K562 (cell line): Measurements from ENCODE around the gene ZNF30. TPM values are rescaled to one million over a fixed set of nuclear protein-coding genes. Genes with fewer than 3 reads are reported as not detected.

Experiments
- CREB3 ChIP-seq: fragments of 450-650 bp; conservative IDR thresholded peaks from 2 replicates; pipeline ENCODE4 v1.6.1; 2016; ENCODE audit warnings: missing genetic modification characterization, low read depth, mild to moderate bottlenecking, missing compliant biosample characterization, moderate library complexity
- E2F3 ChIP-seq: fragments of 250-450 bp; sonication (Bioruptor Pico); IDR thresholded peaks from 2 replicates; pipeline ENCODE4 v1.4.0; 2020; ENCODE audit warnings: mild to moderate bottlenecking
- PHF21A ChIP-seq: fragments of 450-650 bp; IDR thresholded peaks from 2 replicates; pipeline ENCODE4 v1.6.1; 2017; ENCODE audit warnings: low read depth, borderline replicate concordance
- SRSF7 ChIP-seq: fragments of 200-400 bp; formaldehyde crosslinking; optimal IDR thresholded peaks from 2 replicates; pipeline ENCODE3; 2017; ENCODE audit warnings: mild to moderate bottlenecking, low read depth, low read length
- ZNF121 ChIP-seq: sonication (generic); formaldehyde crosslinking; conservative IDR thresholded peaks from 2 replicates; pipeline ENCODE4 v1.8.0; 2022; ENCODE audit warnings: missing genetic modification reagents
- ZNF699 ChIP-seq: fragments of 250-450 bp; sonication (Bioruptor Pico); IDR thresholded peaks from 2 replicates; pipeline ENCODE4 v1.8.0; 2021; ENCODE audit warnings: mild to moderate bottlenecking, moderate library complexity; ENCODE audit not compliant: insufficient replicate concordance
- polyA plus RNA-seq, 8 experiments: library from polyadenylated mRNA; depleted of rRNA in 4 of 8; stranded (reverse) in 5 of 8; unstranded in 3 of 8; fragments of >200 nt; fragmentation: Nextera tagmentation in 2 of 8; fragmentation: Illumina TruSeq in 1 of 8; extraction: Ambion mirVana in 2 of 8; extraction: Trizol in 1 of 8; gene quantifications; 2 replicates each; pipeline versions ENCODE4 v1.2.1 to v1.2.3, GENCODE V29; 2011 to 2014; ENCODE audit warnings: inconsistent platforms in 1 of 8, missing spikeins in 1 of 8
- total RNA-seq, 7 experiments: library from RNA; depleted of rRNA in 6 of 7; stranded (reverse); fragments of >200 nt in 6 of 7; fragmentation: Illumina TruSeq in 2 of 7; extraction: Trizol in 2 of 7; gene quantifications; 2 replicates each; pipeline versions ENCODE4 v1.2.1 to v1.2.3, GENCODE V29; 2011 to 2021; ENCODE audit warnings: low replicate concordance in 1 of 7
- TF ChIP-seq, protein P1 (sequence below): sonication (generic); formaldehyde crosslinking; IDR thresholded peaks from 2 replicates; pipeline ENCODE4 v1.8.1; 2022; ENCODE audit warnings: missing genetic modification reagents
- TF ChIP-seq, protein P2 (sequence below): fragments of 450-650 bp; formaldehyde crosslinking; IDR thresholded peaks from 2 replicates; pipeline ENCODE4 v1.4.0; 2020; ENCODE audit warnings: mild to moderate bottlenecking, moderate library complexity
- TF ChIP-seq, protein P3 (sequence below): IDR thresholded peaks from 2 replicates; pipeline ENCODE4 v1.6.1; 2011; ENCODE audit warnings: borderline replicate concordance, low read depth, mild to moderate bottlenecking, moderate library complexity, low read length; ENCODE audit not compliant: insufficient read depth, poor library complexity, severe bottlenecking
- TF ChIP-seq, protein P4 (sequence below), 3 experiments: IDR thresholded peaks in 2 of 3; conservative IDR thresholded peaks in 1 of 3; 2 replicates each; pipeline ENCODE4 v1.5.1; 2011 to 2012; ENCODE audit warnings: low read length in 3 of 3, mild to moderate bottlenecking in 3 of 3, control low read depth in 2 of 3, improper control_type of control experiment in 1 of 3, inconsistent platforms in 1 of 3, low read depth in 1 of 3, mixed read lengths in 1 of 3, moderate library complexity in 1 of 3; ENCODE audit not compliant: insufficient read depth in 2 of 3

Gene ZNF30
- total and polyA plus RNA-seq, 9 of the 15 experiments (the other 6 are each of a cell fraction or from before 2014, with no cell fraction given) = 7.3 to 13.4 (median 10.6) TPM

GRCh38 chr19:34888091-34888490 is 38.6 kb upstream of the ZNF30 start (continued):
- TF ChIP-seq, protein P1, sequence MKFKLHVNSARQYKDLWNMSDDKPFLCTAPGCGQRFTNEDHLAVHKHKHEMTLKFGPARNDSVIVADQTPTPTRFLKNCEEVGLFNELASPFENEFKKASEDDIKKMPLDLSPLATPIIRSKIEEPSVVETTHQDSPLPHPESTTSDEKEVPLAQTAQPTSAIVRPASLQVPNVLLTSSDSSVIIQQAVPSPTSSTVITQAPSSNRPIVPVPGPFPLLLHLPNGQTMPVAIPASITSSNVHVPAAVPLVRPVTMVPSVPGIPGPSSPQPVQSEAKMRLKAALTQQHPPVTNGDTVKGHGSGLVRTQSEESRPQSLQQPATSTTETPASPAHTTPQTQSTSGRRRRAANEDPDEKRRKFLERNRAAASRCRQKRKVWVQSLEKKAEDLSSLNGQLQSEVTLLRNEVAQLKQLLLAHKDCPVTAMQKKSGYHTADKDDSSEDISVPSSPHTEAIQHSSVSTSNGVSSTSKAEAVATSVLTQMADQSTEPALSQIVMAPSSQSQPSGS (CRISPR knock-in tag) = no peak
- no peak for TF ChIP-seq CREB3 (tag)
- TF ChIP-seq, protein P2, sequence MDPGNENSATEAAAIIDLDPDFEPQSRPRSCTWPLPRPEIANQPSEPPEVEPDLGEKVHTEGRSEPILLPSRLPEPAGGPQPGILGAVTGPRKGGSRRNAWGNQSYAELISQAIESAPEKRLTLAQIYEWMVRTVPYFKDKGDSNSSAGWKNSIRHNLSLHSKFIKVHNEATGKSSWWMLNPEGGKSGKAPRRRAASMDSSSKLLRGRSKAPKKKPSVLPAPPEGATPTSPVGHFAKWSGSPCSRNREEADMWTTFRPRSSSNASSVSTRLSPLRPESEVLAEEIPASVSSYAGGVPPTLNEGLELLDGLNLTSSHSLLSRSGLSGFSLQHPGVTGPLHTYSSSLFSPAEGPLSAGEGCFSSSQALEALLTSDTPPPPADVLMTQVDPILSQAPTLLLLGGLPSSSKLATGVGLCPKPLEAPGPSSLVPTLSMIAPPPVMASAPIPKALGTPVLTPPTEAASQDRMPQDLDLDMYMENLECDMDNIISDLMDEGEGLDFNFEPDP = no peak
- no peak for TF ChIP-seq ZNF699 (CRISPR knock-in tag)
- TF ChIP-seq ZNF121 (CRISPR knock-in tag) = no peak
- no peak for TF ChIP-seq SRSF7
- TF ChIP-seq, protein P3, sequence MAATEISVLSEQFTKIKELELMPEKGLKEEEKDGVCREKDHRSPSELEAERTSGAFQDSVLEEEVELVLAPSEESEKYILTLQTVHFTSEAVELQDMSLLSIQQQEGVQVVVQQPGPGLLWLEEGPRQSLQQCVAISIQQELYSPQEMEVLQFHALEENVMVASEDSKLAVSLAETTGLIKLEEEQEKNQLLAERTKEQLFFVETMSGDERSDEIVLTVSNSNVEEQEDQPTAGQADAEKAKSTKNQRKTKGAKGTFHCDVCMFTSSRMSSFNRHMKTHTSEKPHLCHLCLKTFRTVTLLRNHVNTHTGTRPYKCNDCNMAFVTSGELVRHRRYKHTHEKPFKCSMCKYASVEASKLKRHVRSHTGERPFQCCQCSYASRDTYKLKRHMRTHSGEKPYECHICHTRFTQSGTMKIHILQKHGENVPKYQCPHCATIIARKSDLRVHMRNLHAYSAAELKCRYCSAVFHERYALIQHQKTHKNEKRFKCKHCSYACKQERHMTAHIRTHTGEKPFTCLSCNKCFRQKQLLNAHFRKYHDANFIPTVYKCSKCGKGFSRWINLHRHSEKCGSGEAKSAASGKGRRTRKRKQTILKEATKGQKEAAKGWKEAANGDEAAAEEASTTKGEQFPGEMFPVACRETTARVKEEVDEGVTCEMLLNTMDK = peak; percentile 24
- no peak for TF ChIP-seq E2F3 (CRISPR knock-in tag)
- TF ChIP-seq PHF21A = no peak
- TF ChIP-seq, protein P4, sequence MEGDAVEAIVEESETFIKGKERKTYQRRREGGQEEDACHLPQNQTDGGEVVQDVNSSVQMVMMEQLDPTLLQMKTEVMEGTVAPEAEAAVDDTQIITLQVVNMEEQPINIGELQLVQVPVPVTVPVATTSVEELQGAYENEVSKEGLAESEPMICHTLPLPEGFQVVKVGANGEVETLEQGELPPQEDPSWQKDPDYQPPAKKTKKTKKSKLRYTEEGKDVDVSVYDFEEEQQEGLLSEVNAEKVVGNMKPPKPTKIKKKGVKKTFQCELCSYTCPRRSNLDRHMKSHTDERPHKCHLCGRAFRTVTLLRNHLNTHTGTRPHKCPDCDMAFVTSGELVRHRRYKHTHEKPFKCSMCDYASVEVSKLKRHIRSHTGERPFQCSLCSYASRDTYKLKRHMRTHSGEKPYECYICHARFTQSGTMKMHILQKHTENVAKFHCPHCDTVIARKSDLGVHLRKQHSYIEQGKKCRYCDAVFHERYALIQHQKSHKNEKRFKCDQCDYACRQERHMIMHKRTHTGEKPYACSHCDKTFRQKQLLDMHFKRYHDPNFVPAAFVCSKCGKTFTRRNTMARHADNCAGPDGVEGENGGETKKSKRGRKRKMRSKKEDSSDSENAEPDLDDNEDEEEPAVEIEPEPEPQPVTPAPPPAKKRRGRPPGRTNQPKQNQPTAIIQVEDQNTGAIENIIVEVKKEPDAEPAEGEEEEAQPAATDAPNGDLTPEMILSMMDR (IDR thresholded peaks at IDR 0.05 in 2 of 3, conservative IDR thresholded peaks at IDR 0.05 in 1 of 3; ENCODE audit: insufficient read depth in 2 of 3, low read depth in 1 of 3, low read length in 3 of 3) = 0 out of 6 replicates have a peak, but pooled peaks of 1 of the 3 experiments have one; percentile 6
